Lower leg skin (tissue), 3 donors: ENCODE results near the gene RPS15.

Experiments
- CTCF ChIP-seq, 3 donors: fragments of 450-650 bp; IDR thresholded peaks; one replicate each; pipeline ENCODE4 v1.5.1; 2016; ENCODE audit warnings: antibody characterized with exemption in 3 of 3, mild to moderate bottlenecking in 3 of 3, moderate library complexity in 2 of 3
- POLR2A ChIP-seq, 2 donors: fragments of 450-650 bp; IDR thresholded peaks; one replicate each; pipeline ENCODE4 v1.6.1; 2016 to 2017; ENCODE audit warnings: antibody characterized with exemption in 2 of 2, mild to moderate bottlenecking in 1 of 2, moderate library complexity in 1 of 2

GRCh38 chr19:1445932-1446712 is 7.9 kb downstream of the RPS15 start:
- no peak for TF ChIP-seq POLR2A (IDR thresholded peaks at IDR 0.05)
- no peak for TF ChIP-seq CTCF (IDR thresholded peaks at IDR 0.05)
